Stimulated activated CD4-positive, alpha-beta T cell treated with anti-CD3 and anti-CD28 coated beads, TNF-alpha, amount 100 ng/mL, for 48 hours (primary cell): ENCODE data around the gene ACTG1.

Experiments
- DNase-seq, 3 donors: peaks; one replicate each; pipeline ENCODE4 v3.0.0-alpha.2; 2020; ENCODE audit warnings: low read depth in 3 of 3

ACTG1 gene

DNA sequence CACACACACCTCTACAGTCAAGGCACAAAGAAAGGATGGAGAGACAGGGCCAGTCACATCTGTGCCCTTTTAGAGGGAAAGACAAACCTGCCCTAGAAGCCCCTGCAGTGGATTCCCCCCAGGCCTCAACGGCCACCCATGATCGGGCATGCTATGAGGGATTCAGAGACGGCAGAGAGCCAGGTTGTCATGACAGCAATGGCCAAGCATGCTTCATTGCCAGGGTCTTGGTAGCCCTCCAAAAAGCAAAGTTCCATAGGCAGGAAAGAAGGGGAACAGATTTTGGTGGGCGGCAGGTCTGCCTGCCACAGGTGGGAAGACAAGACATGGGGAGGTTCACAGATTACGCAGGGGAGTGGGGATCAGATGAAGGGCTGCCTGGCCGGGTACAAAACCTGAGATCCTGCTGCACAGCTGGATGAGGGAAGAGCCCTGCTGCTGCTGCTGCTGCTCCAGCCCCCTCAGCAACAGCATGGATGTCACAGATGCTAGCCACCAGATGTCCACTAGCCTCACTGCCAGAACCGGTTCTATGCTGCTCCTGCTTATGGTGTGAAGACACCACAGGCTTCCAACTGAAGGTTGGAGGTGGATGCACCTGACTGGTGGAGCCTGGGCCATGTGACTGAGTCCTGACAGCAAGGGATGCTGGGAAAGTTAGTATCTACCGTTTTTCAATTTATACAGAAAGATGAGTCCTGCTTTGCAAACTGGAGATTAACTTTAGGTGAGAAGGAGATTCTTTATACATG lies 17.8 kb downstream of the ACTG1 start:
- DNase-seq: no peak

DNA sequence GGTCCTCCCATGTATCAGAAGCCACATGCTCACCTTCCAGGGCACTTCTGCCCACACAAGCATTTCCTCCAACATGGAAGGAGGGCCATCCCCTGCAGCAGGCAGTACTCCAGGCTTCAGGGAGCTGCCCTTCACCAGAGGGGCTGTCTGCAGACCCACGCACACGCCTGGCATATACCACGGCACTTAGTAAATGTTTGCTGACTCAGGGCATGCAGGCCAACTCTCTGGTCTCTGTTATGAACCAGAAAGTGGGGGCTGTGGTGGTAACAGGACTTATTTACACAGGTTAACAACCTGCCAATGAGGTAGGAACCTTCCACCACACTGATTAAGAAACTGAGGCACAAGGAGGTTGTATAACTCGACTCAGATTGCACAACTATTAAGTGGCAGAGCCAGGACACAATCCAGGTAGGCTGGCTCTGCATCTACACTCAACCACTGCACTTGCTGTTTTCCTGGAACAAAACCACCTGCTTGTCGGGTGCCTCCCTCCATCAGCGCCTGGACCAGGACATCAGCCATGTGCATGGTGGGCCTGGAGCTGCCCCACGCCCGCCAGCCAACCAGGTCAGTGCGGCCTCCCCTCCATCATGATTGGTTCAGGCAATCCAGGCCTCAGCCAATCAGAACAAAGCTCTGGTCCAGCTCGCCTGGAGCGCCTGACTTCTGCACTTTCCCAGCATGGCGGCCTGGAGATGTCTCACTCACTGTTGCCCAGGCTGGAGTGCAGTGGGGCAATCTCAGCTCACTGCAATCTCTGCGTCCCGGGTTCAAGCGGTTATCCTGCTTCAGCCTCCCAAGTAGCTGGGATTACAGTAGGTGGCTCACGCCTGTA lies 19.2 kb downstream of the ACTG1 start:
- DNase-seq: no peak

DNA sequence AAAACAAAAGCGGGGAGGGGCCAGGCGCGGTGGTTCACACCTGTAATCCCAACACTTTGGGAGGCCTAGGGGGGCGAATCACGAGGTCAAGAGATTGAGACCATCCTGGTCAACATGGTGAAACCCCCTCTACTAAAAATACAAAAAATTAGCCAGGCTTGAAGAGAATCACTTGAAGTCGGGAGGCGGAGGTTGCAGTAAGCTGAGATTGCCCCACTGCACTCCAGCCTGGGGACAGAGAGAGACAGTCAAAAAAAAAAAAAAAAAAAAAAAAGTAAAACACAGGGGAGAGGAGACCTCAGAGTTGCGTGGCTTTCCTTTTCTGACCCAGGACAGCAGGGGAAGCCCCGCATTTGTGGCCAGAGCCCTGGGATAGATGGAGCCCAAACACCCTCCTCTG lies 19.9 kb downstream of the ACTG1 start:
- DNase-seq: no peak

DNA sequence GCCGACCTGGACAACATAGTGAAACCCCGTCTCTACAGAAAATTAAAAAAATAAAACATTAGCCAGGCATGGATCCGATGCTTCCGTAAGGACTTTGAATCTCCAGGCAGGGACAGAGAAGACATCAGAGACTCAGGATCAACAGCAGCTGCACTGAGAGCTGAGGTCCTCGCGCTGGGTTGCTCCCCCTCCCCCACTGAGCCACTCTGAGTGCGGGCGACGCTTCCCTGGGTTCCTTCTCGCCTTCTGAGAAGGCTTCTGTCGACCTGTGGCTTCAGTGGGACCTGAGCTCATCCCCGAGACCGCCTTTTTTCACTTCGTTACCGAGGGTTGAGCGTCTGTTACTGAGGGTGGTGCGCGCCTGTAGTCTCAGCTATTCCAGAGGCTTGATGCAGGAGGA lies 20.4 kb downstream of the ACTG1 start:
- DNase-seq: no peak

DNA sequence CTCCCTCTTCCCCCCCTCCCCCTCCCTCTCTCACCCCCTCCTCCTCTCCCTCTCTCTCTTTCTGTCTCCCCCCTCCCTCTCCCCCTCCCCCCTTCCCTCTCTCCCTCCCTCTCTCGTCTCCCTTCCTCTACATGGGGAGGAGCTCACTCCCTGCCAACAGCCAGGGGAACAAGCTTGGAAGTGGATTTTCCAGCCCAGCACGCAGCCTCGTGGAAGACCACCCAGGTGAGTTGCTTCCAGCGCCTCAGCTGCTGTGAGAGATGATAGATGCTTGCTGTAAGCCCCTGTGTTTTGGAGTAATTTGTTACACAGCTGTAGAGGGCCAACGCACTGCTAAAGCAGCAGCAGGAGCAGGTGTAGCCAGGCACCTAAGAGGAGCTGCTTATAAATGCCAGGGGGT lies 20.8 kb downstream of the ACTG1 start:
- DNase-seq: no peak

DNA sequence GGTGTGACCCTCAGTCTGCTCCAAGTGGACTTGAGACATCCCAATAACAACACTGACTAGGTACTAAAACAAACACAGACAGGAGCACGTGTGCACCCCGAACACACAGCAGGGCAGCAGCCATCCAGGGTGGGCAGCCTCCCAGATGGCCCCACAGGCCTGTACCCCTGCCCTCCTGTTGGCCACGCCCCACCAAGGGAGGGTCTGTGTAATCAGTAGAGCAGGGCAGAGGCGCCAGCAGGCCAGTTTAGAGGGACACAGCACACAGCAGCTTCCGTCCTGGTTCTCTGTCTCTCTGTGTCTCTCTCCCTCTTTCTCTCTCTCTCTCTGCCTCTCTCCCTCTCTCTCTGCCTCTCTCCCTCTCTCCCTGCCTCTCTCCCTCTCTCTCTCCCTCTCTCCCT lies 21.4 kb downstream of the ACTG1 start:
- no peak for DNase-seq

DNA sequence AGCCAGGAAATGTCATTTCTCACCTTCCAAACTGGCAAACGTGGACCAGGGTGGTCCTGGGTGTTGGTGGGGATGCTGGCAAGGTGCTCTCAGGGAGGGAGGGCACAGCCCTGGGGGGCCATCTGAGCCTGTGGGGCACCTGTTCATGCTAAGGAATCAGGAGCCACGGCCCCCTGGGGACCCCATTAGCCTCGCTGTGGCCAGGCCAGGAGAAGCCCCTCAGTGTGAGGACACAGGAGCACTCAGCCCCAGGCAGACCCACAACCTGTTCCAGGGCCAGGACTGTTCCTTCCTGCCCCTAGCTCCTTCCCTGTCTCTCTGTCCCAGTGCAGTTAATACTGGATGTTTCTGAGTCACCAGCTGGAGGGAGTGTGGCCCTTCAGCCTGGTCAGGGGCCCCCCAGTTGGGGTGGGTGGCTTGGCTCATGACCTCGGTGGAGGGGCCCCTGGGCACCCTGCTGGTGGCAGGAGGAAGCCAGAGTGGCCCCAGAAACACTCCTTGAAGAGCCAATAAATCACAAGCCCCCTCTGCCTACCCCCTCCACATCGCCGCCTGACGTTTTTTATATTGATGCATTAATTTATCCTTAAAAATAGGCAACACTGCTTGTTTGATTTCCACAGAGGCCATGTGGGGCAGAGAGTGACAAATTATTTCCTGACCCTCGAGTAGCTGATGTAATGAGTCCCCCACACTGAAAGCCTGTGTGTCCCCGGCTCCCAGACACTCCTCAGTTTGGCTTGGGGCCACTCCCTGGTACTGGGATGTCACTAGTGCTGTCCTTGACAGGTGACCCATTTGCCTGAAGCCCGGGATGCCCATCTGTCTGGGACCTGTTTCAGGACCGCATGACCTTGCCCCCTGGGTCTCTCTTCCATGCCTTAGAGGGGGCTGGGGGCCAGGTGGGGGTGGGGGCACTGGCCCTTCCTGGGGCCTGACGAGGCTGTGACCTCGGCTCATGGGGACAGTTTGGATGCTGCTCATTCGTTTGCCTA lies 22.3 kb downstream of the ACTG1 start:
- no peak for DNase-seq

DNA sequence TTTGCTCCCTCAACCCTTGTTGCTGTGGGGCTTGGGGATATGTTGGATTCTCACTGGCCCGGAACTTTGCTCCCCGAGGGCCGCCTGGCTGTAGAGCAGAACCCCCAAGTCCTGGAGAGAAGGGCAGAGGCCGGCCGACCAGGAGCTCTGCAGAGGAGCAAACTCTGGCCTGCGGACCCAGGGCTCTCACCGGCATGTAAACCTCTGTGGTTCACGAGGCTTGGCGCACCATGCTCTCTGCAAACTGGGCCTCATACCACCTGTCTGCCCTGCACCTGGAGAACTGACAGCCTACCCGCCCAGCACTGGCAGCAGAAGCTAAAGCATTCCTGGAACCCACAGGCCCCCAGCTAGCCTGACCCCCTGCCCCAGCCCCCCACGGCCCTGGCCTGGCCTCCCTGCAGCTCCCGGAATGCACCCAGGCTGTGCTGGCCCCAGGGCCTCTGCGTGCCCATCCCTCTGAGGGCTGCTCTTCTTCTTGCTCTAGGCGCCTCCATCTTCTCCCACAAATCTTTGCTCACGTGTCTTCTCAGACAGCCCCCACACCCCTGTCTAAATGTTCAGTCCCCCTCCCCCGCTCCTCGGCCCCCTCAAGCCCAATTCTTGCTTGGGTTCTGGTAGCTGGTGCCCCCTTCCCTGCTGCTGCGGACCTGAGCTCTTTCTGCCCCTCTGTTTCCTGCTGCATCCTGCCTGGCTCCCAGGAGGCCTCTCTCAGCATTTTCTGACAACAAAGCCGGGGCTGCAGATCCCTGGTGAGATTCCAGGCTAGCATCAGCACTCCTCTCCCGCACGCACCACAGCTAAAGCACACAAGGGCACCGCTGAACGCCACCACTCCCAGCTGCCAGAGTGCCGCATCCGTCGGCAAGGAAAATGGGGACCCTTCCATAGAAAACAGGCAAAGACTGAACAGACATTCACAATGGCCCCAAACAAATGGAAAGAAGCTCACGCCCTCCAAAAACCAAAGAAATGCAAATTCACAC lies 23.3 kb downstream of the ACTG1 start:
- no peak for DNase-seq

DNA sequence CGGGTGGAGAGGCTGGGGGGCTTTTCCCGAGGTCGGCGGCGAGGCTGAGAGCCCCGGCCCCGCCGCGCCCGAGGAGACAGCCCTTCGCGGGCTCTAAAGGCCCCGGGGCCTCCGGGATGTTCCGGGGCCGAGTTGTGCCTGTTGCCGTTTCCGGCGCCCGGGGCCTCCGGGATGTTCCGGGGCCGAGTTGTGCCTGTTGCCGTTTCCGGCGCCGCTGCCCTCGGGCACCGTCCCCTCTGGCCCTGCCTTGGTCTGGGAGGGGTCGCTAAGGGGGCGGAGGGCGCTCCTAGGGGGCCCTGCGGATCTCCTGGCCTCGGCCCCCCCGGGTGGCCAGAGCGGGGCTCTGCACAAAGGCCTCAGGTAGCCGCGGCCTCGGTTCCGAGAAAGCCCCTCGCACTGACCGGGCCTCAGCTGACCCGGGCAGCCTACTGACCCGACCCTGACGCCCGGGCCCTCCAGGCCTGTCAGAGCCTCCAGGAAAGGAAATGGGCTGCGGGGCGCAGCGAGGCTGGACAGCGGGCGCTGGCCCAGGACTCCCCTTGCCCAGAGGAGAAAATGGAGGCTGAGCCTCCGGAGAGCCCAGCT lies 24.2 kb downstream of the ACTG1 start:
- no peak for DNase-seq

DNA sequence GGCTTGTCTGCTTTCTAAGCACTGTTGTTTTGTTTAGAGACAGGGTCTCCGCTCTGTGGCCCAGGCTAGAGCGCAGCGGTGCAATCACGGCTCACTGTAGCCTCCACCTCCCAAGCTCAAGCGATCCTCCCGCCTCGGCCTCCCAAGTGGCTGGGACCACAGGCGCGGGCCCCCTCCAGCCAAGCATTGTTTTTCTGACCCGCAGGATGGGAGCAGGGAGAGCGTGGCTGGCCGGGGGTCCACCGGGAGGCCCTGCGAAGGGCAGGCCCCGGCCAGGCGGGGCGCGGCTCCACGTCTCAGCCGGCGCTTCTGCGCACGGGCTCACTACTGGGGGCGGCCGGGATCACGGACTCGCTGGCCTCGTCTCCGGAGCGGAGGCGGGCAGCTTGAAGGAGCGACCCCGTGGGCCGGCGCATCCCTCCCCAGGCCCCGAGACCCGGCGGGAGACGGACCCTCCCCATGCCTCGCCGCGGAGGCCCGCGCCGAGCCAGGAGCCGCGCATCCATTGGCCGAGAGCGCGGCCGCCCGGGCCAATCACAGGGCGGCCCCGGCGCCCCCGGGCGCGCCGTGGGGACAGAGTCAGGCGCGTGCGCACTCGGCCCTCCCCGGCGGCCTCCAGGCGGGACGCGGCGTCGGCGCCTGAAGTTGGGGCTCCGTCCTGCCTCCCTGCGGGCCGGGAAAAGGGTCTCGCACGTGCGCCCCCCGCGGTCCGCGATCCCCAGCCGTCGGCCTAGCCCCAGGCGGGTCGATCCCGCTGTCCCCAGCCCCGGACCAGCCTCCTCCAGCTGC lies 24.9 kb downstream of the ACTG1 start:
- DNase-seq: peak; percentile 57 to 80 (median 60)

DNA sequence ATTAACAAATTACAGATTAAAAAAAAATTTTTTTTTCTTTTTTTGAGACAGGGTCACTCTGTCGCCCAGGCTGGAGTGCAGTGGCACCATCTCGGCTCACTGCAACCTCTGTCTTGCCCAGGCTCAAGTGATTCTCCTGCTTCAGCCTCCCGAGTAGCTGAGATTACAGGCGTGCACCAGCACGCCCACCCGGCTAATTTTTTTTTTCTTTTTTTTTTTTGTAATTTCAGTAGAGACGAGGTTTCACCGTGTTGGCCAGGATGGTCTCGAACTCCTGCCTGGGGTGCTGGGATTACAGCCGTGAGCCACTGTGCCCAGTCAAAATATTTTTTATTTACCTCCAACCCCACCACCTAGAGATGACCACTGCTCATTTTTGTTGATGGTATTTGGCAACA lies 25.5 kb downstream of the ACTG1 start:
- DNase-seq: no peak

DNA sequence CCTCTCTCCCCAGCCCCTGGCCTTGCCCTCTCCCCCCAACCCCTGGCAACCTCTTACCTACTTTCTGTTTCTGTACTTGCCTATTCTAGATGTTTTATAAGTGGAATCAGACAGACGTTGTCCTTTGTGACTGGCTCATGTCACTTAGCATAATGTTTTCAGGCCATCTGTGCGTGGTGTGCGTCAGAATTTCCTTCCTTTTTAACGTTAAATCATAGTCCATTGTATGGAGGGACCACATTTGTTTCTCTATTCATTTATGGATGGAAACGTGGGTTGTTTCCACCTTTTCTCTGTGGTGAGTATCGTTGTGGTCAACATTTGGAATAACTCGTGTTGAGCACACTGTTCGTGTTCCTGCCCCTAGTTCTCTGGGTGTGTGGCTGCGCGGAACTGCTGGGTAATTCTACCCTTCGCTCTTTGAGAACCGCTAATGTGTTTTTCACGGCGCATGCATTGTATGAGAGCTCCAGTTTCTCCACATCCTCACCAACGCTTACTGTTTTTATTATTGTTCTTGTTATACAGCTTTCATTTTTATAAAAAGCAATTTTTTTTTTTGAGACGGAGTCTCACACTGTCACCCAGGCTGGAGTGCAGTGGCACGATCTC lies 26.3 kb downstream of the ACTG1 start:
- DNase-seq: no peak

DNA sequence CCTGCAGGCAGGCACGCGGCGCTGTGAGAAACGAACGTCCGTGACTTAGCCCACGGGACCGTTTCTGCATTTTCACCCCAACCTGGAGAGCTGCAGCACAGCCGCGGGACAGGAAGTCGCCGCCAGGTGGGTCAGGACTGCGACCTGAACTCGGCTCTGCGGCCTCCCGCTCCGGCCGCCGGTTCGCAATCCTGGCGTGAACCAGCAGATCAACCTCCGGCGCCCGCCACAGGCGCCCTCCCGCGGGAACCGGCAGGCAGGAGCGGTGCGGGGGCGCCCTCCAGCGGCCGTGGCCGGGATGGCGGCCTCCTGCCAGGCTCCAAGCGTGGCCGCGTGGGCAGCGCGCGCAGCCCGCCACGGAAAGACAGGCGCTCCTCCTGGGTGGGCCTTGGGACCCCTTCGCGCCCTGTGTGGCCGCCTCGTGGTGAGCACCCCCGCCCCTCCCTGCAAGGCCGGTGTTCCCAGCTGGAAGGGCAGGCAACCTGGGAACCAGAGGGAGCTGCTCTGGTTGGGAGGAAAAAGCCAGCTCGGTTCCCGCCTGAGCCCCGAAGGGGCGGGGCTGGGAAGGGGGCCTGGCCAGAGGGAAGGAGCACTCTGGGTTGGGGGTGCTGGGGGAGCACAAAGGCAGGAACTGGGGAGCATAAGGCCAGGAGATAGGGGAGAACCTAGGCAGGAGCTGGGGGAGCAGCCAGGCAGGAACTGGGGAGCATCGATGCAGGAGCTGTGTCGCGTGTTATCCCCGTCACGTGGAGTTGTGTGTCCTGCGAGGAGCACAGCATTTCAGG lies 28.2 kb downstream of the ACTG1 start:
- peak; percentile 79 to 85 (median 81) for DNase-seq

DNA sequence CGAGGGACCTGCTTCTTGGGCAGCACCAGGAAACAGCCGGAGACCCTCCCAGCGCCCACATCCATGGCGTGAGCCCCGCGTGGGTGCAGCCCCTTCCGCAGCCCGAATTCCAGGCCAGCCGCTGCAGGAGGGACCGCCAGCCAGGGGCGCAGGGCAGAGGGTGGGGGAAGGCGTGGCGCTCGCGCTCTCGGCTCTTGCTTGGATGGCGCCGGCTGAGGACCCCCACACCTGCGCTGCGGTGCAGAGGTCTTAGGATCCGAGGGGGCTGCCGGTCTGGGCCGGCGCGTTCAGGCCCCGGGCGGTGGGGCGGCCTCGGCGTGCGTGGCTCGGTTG lies 28.8 kb downstream of the ACTG1 start:
- DNase-seq: no peak

DNA sequence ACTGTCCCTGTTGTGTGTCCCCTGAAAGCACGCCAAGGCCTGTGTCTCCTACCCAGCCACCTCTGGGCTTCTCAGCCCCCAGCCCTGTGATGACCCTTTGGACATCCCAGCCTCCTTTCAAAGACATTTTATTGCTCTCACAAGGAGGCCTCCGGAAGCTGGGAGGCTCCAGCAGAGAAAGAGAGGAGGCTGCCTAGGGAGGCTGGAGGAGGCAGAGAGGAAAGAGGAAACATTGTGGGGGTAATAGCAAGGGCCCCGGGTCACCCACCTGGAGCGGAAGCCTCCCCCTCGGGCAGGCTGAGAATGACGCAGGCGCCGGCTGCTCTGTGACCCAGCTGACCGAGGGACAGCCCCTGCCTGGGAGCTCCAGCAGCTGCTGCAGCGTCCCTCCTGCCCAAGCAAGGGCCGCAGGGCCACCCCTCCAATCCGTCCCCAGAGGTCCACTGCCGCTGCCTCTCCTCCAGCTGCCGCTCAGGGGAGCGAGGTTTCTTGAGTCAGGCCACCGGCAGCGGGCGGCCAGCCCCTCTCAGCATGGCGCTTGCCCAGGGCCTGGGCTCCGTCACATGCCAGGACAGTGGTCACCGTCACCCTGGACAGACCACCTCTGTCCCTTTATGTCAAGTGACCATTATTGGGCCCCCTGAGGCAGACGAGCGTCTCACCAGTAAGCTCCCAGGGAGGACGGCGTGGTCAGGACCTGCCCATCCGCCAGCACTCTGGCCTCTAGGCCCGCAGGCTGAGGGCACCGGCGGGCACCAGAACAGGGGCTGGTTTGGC lies 29.3 kb downstream of the ACTG1 start:
- DNase-seq: no peak

DNA sequence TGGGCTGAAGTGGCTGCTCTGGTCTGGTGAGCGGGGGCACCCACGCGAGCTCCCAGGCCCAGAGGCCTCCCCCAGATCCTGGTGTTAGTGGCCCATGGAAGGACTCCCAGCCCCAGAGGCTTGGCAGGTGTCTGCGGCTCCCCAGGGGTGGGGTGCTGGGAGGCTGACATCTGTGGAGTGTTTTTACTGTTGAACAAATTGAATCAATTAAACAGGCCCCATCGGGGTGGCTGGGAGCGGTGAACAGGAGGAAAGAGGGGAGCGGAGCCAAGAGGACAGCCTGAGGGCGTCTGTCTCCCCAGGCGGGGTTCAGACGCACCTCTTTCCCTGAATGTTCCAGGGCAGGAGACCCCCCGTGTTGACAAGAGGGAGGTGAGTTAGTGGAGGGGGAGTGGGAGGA lies 29.9 kb downstream of the ACTG1 start:
- no peak for DNase-seq

DNA sequence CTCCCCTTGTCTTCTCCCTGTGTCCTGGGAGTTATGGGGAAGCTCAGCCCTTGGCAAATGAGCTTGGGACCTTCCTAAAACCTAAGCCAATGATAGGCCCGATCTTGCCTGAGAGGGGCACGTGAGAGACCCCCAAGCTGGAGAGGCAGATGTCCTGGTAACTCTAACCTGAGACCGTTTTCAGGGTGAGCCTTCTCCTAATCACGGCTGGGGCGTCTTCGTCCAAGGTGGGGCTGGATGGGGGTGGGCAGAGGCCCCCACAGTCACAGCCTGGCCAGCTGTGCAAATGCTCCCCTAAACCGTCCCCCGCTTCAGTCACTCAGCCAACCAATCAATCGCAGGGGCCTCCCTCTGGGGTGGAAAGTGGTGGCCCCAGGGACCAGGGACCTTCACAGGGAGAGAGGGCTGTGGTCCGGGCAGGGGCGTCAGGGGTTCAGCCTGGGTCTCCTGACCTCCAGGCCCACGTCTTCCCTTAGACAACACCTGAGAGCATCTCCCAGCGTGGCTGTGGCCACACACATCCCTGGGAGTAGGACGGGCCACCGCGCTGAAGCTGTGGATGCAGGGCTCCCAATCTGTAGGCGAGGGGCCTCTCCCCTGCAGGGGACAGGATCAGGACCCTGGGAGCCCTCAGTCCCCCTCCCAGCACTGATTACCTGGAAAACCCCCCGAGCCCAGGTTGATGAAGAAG lies 30.6 kb downstream of the ACTG1 start:
- no peak for DNase-seq
